NCI-H524 (cell line): ENCODE results near the gene C4orf50.

Experiments used
- DNase-seq, 2 experiments: peaks; one replicate each; lab custom pipeline; 2025; lab: John Stamatoyannopoulos, UW

C4orf50 gene

DNA sequence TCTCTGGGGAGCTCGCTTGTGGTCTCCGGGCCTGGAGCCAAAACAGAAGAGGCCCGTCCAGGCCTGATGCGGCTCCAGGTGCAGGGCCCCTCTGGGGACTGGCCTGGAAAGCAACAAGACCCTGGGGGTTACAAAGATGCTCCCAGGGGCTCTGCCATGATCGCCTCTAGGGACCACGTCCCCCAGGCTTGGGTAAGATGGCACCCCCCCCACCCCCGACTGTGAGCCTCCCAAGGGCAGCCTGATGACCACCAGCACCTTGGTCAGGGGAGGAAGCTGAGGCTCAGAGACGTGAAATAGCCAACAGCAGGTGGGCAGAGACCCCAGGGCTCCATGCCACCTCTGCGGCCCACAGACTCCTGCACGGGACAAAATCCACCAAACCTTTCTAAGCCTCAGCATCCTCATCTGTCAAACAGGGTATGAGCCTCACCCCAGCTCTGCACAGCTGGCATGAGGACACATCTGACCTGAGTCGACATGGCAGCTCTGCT, 25.4 kb downstream of the C4orf50 start:
- DNase-seq = no peak

DNA sequence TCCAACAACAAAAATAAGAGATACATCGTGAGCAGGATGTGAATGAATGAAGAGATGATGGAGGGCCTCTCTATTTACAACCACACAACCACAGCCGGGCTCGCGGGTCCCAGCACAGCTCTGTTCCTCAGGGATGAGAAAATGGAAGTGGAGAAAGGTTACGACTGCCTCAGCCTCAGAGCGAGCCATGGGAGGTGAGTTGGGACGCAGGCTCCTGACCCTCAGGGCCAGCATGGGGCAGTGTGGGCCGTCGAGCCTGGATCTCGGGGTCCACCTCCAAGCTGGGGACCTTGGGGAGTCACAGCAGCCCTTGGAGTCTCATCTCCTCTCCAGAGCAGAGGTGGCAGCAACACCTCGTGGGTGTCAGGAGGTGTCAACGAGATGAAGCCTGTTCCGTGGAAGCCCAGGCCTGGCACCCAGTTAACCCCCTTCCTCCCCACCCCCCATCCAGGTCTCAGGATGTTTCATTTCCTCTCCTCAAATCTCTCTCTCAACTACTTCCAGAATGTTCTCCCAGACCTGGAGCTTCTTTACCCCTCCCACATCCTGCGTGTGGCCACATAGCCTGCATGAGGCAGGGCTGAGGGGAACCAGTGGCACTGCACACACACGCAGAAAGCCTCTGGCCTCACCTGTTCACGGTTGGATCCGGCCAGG, 25.9 kb downstream of the C4orf50 start:
- DNase-seq = no peak

DNA sequence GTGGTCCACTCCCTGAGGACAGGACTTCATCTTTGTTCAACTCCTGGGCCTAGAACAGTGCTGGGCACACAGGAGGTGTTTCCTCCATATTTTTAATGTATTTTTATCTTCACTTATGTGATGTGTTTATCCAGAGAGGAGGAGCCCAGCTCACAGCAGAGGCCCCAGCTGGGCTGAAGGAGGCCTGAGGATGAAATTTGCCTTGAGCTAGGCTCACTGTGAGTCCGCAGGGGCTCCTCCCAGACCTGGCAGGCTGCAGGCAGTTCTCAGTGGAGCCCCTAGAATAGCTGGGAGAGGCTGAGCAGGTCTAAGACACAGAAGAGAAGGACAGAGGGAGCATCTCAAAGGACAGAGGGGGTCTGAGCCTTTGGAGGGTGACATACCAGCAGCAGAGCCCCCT, 26.8 kb downstream of the C4orf50 start:
- DNase-seq = no peak

DNA sequence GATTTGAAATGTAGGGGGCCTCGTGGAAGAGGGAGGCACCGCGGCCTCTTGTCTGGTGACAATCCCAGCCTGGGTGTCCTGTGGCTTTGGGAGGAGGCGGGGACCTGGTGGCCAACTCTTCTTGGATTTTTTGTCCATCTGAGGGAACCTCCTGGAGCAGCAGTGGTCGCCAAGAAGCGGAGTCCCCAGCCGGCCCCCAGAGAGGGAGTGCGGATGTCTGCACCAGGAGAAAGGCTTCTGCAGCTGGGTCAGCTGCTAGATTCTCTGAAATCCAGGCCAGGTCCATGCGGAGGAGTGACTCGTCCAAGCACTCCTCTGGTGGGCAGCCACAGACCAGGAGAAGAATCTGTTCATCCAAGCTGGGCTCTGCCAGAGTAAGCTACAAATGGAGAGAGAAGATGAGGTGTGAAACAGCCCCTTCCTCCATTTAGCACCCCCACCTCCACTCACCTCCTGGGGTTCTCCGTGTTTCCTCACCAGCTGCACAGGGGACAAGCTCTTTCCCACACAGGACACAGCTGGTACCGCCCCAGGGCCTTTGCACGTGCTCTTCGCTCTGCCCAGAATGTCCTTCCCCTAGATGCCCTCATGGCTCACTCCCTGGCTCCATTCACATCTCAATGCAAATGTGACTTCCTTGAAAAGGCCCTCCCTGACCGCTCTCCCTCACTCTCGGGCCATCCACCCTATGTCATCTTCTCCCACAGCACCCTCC, 27.6 kb downstream of the C4orf50 start:
- DNase-seq = no peak

DNA sequence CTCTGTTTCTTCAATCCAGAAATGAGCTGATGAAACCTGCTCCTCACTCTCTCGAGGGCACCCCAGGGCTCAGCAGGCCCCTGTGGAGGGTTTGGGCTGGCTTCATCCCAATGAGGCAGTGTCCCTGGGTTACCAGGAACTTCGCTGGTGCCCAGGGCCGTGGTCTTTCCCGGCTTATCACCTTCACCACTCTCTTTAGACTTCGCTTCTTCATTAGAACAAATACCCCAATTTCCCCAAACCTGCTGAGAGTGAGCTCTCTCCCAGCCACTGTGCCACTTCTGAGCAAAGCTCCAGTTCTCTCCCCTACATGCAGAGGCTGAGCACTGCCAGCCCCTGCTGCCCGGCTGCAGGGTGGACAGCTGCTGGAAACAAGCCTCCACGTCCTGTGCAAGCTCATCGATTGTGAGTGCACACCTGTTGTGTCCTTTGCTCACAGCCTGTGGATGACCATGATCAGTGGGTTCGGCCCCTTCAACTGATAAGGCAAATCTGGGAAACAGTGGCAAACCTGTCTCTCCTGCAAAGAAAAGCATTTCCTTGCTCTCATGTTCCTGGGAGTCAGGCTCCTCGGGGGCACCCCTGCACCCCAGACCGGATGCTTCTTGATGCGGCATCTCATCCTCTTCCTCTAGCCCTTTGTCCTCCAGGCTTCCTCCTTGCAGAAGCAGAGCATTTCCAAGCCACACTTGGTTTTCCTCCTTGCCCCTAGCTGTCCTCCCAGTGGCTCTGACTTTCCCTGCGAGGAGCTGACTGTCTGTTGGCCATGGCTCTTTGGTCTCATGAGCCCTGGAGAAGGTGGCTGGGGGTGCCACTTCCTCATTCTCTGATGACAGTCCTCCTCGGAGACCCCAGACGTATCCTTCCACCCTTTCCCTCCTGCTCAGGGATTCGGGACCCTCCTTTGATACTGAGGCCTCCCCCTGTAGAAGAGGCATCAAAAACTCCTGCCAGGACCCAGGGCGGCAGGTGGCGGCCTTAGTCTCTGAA, 28.7 kb downstream of the C4orf50 start:
- DNase-seq = no peak

DNA sequence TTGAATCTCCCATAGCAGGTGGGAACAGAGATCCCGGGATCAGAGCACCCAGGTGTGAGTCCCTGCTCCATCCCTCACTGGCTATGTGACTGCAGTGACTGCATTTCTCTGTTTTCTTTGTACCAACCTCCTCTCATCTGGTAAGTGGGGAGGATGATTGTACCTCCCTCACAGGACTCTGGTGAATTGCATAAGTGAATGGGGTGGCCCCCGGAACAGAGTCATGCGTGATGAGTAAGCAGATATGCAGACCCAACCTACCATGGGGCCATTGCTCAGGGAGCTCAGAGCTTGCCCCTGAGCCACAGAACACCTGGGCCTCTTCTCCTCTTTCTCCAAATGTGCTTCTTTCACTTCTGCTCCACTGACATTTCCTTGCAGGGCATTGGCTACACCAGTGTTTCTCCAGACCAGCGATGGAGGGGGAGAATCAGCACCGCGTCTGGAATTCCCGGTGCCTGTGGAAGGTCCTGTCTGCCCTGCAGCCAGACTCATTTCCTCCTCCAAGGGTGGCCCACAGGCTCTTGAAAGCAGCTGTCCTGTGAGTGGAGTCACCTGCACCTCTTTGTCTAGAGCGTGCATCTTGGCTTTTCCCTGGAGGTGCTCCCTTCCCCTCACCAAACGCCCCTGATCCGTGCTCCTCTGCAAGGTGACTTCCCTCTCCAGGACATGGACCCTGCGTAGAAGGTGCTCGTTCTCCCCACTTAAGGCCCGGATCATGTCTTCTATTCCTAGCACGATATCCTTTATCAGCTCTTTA, 30.0 kb downstream of the C4orf50 start:
- DNase-seq = no peak

DNA sequence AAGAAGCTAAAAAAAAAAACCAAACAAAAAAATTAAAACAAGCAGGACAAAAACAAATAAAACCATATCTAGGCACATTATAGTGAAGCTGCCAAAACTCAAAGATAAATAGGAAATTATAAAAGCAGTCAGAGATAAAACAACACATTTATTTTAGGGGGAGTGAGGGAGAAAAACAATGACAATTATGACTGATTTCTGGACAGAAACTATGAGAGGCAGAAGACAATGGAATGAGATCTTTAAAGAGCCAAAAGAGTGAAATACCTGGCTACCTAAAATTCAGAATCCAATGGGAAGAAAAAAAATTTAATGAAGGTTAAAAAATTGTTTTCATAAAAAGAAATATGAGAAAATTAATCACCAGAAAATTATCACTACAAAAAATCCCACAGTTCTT, 33.4 kb downstream of the C4orf50 start:
- no peak for DNase-seq

DNA sequence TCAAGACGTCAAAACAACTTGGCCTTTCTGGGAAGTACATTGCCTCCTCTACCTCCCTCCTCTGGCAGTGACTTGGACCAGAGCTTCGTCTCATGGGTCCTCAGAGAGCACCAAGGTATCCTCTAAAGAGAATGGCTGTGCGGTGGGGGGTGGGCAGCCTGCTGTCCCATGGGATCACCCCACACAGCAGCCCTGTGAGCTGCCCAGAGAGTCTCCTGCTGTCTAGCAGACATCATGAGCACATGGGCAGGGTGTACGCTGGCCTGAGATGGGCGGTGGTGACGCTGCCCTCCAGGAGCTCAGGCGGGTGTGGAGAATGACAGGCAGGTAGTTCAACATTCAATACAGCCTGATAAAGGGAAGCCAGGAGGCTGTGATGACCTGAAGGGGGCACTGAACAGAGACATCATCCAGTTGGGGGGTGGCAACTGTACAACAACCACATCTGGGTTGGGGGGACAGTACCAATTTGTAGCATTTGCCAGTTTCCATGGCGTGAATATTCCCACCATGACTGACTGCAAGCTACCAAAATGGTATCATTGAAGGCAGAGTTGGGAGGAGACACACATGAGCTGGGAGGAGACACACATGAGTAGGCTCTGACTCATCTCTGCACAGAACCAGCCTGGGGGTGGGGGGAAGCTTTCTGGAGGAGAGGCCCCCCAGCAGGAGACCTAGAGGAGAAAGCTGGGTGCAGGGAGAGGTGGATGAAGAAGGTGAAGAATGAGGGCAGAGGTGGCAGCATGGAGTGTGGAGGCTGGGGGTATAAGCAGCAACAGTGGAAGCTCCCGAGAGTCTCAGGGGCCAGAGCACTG, 35.9 kb downstream of the C4orf50 start:
- DNase-seq = no peak

DNA sequence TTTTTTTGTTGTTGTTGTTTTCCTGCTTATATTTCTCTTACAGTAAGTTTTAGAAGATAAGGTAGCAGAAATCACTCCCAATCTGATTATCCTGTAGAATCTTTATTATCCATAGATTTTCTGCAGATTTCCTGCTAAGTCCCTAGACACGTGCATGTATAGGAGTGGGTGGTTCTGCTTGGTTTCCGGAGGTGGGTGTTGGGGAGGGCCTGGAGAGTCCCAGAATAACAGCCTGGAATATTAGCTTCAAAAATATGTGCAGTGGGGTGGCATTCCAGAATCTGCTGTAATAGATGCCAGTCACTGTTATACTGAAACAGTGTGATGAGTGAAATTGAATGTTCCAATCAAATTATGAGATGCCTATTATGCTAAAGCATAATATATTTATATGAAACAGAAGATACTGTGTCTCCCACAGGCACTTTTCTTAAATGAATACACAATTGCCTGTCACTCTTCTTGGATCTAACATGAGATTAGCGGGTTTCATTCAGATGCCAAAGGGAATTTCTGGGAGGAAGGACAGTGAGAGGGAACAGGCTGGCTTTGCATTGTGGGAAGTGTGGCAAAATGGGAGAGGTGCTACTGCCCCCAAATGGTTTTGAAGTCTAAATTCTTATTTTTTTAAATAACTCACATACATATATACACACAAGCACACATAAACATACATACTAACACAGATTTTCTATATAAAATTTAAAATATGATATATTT, 37.6 kb downstream of the C4orf50 start:
- peak in 1 of 2 experiments; percentile 69 for DNase-seq

DNA sequence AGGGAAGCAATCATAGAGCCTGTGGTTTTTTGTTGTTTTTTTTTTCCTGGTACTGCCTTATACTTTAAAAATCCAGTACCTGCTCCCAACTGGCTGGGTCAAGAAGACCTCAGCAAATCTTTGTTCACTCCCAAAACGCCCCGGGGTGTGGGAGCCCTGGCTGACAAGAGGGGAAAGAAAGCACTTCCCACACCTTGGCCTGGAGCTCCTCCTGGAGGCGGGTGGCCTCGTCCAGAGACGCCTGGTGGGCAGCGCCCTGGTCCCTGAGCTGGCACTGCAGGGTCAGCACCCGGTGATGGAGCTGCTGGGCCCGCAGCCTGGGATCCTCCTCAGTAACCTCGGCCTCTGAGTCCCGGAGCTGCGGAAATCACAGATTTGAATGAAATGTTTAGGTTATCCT, 38.2 kb downstream of the C4orf50 start:
- peak; percentile 70 to 82 for DNase-seq

DNA sequence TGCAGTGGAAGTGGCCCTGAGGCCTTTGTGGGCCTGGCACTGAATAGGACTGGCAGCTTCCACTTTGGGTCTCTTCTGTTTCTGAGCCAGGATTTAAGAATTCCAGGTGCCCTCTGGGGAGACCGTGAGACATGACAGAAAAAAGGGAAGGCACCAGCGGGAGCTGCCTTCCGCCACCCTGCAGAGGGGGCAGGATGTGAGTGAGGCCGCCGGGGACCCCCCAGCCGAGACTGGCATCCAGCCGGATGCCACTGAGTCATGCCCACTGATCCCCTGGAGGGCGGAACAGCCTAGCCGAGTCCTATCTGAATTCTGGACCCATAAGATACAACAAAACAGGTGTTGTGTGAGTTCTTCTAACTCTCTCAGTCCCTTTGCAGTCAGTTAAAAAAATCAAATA, 41.3 kb downstream of the C4orf50 start:
- DNase-seq = no peak

DNA sequence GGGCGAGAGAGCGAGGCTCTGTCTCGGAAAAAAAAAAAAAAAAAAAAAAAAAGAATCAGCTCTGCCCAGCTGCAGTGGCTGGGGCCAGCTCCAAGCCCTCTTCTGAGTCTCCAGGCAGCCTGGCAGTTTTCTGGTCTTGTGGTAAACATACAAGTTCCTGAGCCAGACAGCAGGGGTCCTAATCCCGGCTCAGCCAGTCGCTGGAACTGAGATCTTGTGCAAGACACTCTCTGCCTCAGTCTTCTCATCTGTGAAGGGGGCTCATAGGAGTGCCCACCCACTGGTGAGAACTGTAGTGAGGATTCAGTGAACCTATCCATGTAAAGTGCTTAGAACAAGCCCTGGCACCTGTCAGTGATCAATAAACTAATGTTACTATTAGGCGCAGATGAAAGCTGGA, 41.8 kb downstream of the C4orf50 start:
- DNase-seq = peak in 1 of 2 experiments; percentile 28

DNA sequence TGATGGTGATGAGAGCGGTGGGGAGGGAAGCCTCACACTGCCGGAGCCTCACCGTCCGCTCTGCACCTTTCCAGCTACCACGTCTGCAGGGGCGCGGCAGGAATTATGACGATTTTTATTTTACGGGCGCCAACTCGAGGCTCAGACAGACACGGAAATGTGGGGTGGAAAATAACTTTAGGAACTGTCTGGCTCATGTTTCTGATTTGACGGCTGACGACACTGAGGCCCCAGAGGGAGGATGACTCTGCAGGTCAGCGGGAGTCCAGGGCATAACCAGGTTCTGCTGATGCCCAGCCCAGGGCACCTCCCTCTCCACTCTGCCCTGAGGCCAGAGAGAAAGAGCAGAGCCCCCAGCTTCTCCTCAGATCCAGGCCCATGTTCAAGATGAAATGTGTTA, 43.9 kb downstream of the C4orf50 start:
- no peak for DNase-seq

DNA sequence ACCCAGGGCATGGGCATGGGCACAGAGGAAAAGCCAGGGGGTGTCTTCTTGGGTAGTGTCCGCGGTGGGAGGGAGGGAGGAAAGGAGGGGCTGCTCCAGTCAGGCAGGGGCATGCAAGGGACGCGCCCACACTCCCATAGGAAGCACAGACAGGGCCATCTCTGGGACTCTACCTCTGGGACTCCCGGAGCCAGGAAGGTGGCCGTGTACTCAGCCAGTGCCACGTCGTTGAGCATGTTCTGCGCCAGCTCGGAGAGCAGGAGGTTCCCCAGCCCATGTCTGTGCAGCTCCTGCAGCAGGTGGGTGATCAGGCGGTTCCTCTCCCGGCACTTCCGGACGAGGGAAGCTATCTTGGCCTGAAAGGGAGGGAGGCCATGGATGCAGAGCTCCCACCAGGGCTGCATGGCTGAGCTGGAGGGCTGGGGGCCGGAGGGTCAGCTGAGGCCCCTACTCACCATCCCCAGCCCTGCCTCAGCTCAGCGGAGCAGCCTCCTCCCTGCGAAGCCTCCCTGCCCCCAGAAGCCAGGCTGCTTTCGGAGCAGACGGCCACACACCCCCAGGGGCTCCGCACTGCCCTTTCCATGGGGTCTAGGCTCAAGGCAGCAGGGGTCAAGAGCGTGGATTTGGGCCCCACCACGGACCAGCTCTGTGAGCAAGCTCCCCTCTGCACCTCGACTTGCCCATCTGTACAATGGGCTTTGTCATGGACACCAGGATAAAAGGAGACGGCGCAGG, 44.6 kb downstream of the C4orf50 start:
- no peak for DNase-seq

DNA sequence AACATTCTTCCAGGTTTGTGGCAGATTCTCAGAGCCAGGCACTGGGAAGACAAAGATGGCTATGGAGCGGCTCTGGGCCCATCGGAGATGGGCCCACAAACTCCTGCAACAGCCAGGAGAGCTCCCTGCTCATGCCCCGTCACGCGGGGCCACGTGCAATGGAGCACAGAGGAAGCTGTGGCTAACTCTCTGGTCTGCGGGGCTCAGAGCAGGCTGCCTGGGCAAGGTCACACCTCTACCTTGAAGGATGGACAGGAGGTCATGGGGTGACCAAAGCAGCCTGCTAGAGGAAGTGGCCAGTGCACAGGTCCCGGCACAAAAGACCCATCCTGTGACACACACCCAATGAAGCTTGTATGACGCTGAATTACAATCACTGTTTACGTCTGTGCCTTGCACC, 45.2 kb downstream of the C4orf50 start:
- no peak for DNase-seq

DNA sequence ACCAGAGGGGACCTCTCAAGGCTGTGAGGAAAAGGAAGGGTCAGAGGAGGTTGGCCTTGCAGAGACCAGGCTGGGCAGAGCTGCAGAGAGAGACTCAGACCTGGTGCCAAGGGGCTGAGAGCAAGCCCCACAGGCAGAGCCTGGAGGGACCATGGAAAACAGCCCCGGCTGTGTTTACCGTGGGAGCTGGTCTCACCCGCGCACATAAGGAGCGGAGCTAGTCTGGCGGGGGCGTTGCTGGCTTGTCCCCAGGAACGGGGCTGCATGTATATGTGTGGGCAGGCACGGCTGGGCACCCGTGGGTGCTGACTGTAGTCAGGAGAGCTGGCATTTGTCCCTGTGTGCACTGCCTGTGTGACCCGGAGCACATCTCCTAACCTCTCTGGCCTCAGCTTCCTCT, 45.7 kb downstream of the C4orf50 start:
- DNase-seq = no peak

DNA sequence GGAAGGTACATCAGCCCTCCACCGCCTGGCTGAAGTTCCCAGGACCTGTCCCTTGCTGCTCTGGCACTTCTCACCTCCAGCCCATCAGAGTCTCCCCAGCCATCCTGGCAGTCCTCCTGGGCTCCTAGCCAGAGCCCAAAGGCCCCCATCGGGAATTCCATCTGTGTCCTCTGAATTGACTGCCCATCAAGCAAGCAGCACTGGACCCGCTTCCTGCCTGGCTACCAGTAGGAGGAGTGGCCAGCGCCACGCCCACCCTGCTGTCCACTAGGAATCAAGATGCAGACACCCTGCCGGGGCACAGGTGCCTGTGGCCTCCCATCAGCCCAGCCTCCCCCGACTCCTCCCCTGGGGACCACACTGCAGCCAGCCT, 47.2 kb downstream of the C4orf50 start:
- DNase-seq = peak in 1 of 2 experiments; percentile 21

DNA sequence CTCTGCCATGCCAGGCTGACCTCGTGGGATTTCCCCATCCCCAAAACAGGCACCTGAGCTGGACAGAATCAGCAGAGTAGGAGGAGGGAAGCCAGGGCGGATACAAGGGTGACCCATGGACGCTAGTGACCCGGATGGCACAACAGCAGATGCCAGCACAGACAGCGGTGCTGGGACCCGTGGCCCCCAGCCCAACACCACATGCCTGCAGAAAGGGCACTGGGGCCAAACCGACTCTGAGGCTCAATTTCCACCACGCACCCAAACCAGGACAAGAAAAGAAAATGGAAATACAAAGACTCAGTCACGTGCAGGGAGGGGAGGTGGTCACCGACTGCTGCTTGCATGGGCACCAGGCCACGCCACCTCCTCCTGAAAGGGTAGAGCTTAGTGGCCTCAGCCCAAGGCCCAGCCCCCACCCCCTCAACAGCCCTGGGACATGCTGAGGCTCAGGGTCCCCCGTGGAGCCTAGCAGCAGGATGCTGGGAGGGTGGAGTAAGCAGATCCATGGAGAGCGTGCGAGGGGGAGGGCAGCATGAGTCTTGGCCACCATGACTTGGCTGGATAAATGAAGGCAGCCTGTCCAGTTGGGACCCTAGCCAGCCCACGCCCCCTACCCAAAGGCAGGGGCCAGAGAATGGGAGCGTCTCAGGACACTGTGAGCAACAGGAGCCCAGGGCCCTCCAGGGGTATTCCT, 47.7 kb downstream of the C4orf50 start:
- no peak for DNase-seq

DNA sequence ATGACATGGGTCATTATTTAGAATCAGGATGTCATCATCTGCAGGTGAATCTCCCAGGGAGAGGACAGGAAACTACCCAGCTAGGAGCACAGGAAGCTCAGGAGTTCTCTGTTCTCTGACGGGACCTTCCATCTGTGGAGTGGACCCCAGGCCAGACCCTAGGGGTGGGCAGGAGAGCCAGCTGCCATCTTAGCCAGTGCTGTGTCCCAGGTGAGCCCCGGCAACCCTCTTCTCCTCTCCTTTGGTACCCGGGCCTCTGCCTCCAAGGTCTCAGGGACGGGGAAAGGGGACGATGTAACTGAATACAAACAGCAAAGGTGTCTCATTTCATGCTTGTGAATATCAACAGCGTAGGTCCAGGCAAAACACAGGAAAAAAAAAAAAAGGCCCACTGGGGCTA, 48.5 kb downstream of the C4orf50 start:
- DNase-seq = no peak
